Transverse colon (tissue), 4 donors: ENCODE results near the gene RHBDD1. TPM values are rescaled to one million over a fixed set of nuclear protein-coding genes. Genes with fewer than 3 reads are reported as not detected.

ENCODE experiments used
- DNase-seq: peaks from one replicate; pipeline ENCODE4 v3.0.0-alpha.2; 2019
- H3K27ac ChIP-seq, 4 donors: fragments of 200-600 bp; sonication (generic); 2 replicates each; pipeline ENCODE4 v1.5.1; 2016 to 2018; ENCODE audit warnings: inconsistent platforms in 4 of 4
- H3K27me3 ChIP-seq: fragments of 200-600 bp; sonication (generic); 2 replicates; pipeline ENCODE4 v1.5.1; 2017; ENCODE audit warnings: inconsistent platforms
- H3K36me3 ChIP-seq, 4 donors: fragments of 200-600 bp; sonication (generic); 2 replicates each; pipeline ENCODE4 v1.5.1; 2017 to 2019; ENCODE audit warnings: inconsistent platforms in 4 of 4
- H3K4me1 ChIP-seq, 4 donors: fragments of 200-600 bp; sonication (generic); 2 replicates each; pipeline ENCODE4 v1.5.1; 2017 to 2020; ENCODE audit warnings: inconsistent platforms in 4 of 4
- H3K4me3 ChIP-seq, 4 donors: fragments of 200-600 bp; sonication (generic); 1 replicate in 1 of 4; 2 replicates in 3 of 4; pipeline versions ENCODE4 v1.5.1 to v1.6.1; 2017 to 2019; ENCODE audit warnings: inconsistent platforms in 4 of 4
- H3K9me3 ChIP-seq, 2 donors: fragments of 200-600 bp; sonication (generic); 2 replicates each; pipeline ENCODE4 v1.5.1; 2017 to 2019; ENCODE audit warnings: inconsistent platforms in 2 of 2
- EP300 ChIP-seq: sonication (generic); formaldehyde crosslinking; IDR thresholded peaks from one replicate; pipeline ENCODE4 v1.6.1; 2017; ENCODE audit warnings: antibody characterized with exemption, low read depth
- POLR2A ChIP-seq: fragments of 450-650 bp; IDR thresholded peaks from one replicate; pipeline ENCODE4 v1.6.1; 2016; ENCODE audit warnings: antibody characterized with exemption, mild to moderate bottlenecking, moderate library complexity
- POLR2AphosphoS5 ChIP-seq, 3 donors: sonication (generic); formaldehyde crosslinking; IDR thresholded peaks; one replicate each; pipeline ENCODE4 v1.6.1; 2016; ENCODE audit warnings: antibody characterized with exemption in 3 of 3
- WGBS, 2 donors: methylation state at CpG; one replicate each; pipeline ENCODE4 v1.1.5; 2018; ENCODE audit warnings: low coverage in 1 of 2; 5-methylcytosine and 5-hydroxymethylcytosine counted together
- in situ Hi-C, 4 donors: fragments of 200-750 bp; cut with MboI; loops; one replicate each; pipeline versions ENCODE4 v1.15.0 to v1.15.1; 2017; ENCODE audit warnings: low sequenced_read_pairs in 3 of 4, low pct_ligation_motif_present in 1 of 4, low pct_unique_long_range_greater_than_20kb in 1 of 4
- intact Hi-C: fragments of 100-400 bp; cut with DNase I; formaldehyde crosslinking; loops from one replicate; pipeline ENCODE4 v1.15.1; 2023; ENCODE audit warnings: low total_unique reads
- total RNA-seq, 4 donors: library from RNA; depleted of rRNA; stranded (reverse); fragments of >200 nt; gene quantifications; one replicate each; pipeline ENCODE4 v1.1.0, GENCODE V29; 2016
- TF ChIP-seq, protein P1 (sequence below), 5 experiments: fragments of 200-600 bp in 3 of 5; fragments of 450-650 bp in 2 of 5; sonication (generic) in 3 of 5; IDR thresholded peaks; 1 replicate in 2 of 5; 2 replicates in 3 of 5; pipeline ENCODE4 v1.5.1; 2016 to 2017; ENCODE audit warnings: antibody characterized with exemption in 5 of 5, inconsistent platforms in 3 of 5, mild to moderate bottlenecking in 2 of 5, moderate library complexity in 1 of 5

Gene RHBDD1
- total RNA-seq, 4 donors from 2014 or later, result 11.9 to 47.5 (median 22.5) TPM

DNA sequence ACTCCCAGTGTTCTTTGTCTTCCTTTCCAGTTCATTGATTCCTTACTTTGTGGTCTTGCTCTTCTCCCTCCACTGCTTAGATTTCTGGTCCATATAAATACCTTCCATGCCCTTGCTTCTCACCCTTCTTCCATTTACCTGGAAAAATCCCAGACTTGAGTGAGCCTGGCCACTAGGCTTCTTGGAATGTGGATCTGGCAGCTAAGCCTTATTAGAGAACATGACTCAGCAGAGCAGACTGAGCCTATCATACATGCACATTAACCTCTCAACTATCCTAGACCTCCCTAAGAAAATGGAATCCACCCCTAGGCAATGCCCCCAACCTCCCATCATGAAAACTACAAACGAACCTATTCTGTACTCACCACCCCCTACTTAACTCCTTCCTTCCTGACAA, 127.7 kb downstream of the RHBDD1 start:
- in situ Hi-C loops, result no loop called here
- H3K9me3 ChIP-seq, result no peaks in the 10 kb centered on the region
- no peak overlapping the region for H3K4me3 ChIP-seq
- H3K36me3 ChIP-seq, result no peaks in the 10 kb centered on the region
- no peak for DNase-seq
- no peaks in the 10 kb centered on the region for H3K27me3 ChIP-seq
- TF ChIP-seq EP300, result no peak
- TF ChIP-seq, protein P1, sequence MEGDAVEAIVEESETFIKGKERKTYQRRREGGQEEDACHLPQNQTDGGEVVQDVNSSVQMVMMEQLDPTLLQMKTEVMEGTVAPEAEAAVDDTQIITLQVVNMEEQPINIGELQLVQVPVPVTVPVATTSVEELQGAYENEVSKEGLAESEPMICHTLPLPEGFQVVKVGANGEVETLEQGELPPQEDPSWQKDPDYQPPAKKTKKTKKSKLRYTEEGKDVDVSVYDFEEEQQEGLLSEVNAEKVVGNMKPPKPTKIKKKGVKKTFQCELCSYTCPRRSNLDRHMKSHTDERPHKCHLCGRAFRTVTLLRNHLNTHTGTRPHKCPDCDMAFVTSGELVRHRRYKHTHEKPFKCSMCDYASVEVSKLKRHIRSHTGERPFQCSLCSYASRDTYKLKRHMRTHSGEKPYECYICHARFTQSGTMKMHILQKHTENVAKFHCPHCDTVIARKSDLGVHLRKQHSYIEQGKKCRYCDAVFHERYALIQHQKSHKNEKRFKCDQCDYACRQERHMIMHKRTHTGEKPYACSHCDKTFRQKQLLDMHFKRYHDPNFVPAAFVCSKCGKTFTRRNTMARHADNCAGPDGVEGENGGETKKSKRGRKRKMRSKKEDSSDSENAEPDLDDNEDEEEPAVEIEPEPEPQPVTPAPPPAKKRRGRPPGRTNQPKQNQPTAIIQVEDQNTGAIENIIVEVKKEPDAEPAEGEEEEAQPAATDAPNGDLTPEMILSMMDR (IDR thresholded peaks at IDR 0.05), result no peak
- TF ChIP-seq POLR2AphosphoS5 (IDR thresholded peaks at IDR 0.05), result no peak
- no peak for TF ChIP-seq POLR2A
- no peak overlapping the region for H3K27ac ChIP-seq
- H3K4me1 ChIP-seq, result no peaks in the 10 kb centered on the region
- intact Hi-C loops, result no loop called here
- 17 to 62% methylated on average over 1 of the region's 1 CpG for WGBS, 2 donors

DNA sequence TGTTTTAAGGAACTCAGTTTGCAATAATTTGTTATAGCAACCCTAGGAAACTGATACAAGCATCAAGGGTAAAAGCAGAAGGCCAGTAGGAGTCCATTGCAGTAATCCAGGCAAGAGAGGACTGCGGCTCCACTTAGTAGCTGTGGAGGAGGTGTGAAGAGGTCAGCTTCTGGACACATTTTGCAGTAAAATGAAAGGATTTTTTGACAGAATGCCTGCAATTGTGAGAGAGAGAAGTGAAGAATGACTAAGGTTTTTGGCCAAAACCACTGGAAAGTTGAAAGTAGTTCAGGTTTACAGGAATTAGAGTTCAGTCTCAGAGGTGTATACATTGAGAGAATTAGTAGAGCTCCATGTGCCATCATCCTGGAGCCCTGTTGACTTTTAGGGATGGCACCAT, 129.5 kb downstream of the RHBDD1 start:
- DNase-seq, result no peak
- TF ChIP-seq POLR2A, result no peak
- TF ChIP-seq, protein P1 (IDR thresholded peaks at IDR 0.05), result no peak
- TF ChIP-seq EP300, result no peak
- TF ChIP-seq POLR2AphosphoS5 (IDR thresholded peaks at IDR 0.05), result no peak
- 96 to 100% methylated on average over 1 of the region's 1 CpG for WGBS, 2 donors
- no peak overlapping the region for H3K27ac ChIP-seq
- intact Hi-C loops (no loop called here), in situ Hi-C loops (no loop called here)
- H3K27me3 ChIP-seq, result no peaks in the 10 kb centered on the region
- no peaks in the 10 kb centered on the region for H3K9me3 ChIP-seq
- no peak overlapping the region for H3K4me3 ChIP-seq
- peaks cover 0 to 4% (median 0%) of the 10 kb centered on the region in 4 donors for H3K4me1 ChIP-seq
- no peaks in the 10 kb centered on the region for H3K36me3 ChIP-seq

DNA sequence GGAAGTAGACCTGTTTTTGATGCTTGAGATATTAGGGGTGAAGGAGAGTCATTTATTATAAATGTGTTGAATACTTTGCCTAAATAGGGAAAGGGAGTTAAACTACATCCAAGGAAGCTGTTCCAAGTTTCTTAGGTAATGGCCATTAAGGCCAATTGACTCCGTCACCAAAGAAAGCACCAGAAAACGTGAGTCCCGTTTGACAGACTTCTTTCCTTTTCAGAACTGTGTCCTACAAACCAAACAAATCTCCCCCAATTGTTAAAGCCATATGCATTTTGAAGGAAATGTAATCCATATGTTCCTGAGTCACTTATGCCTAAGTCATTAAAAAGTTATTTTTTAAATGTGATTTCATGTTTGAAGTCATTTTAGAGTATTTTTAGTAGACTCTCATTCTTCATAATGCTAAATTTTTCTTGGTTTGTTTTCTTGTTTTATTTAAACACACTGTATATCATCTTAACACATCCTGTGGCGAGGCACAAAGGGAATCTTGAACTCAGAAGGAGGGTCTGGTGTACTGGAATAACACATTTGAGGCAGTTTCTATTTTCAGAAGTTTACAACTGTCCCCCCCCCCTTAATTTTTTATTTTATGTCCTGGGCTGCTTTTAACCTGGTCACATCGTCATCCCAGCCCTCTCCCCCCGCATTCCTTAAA, 133.7 kb downstream of the RHBDD1 start:
- intact Hi-C loops, result no loop called here
- H3K27me3 ChIP-seq, result no peaks in the 10 kb centered on the region
- no peaks in the 10 kb centered on the region for H3K9me3 ChIP-seq
- in situ Hi-C loops, result loop anchor here in 1 of 4 donors (10.0 kb wide), 1 partner anchor 1295 kb away; no protein-coding TSS in a partner anchor
- H3K27ac ChIP-seq, result peak overlapping the region in 3 of 4 donors; percentile 29 to 53 (median 46)
- no peak for DNase-seq
- 66 to 75% methylated on average over 4 to 6 of the region's 6 CpGs for WGBS, 2 donors
- H3K4me1 ChIP-seq, result peaks cover 0 to 5% (median 0%) of the 10 kb centered on the region in 4 donors
- no peak overlapping the region for H3K4me3 ChIP-seq
- TF ChIP-seq POLR2A (no peak), POLR2AphosphoS5 (IDR thresholded peaks at IDR 0.05) (no peak), EP300 (no peak)
- TF ChIP-seq, protein P1 (IDR thresholded peaks at IDR 0.05), result no peak
- no peaks in the 10 kb centered on the region for H3K36me3 ChIP-seq

DNA sequence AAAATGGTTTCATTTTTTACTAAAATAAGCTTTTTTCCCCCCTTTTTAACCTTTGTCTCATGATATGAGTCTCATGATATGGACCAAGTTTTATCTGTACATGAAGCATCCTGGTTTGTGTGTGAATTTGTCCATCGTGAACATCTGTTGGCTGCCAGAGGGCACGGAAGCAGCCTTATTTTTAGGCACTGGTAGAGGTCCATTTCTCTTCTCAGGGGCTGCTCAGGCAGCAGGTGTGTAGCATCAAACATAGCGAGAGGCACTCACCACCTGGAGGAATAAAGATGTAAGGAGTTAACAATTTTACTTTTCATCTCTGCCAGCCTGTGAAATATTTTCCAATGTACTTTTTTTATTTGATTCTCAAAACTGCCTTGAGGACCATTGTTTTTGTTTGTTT, 134.5 kb downstream of the RHBDD1 start:
- in situ Hi-C loops (loop anchor here in 1 of 4 donors (10.0 kb wide), 1 partner anchor 1296 kb away; no protein-coding TSS in a partner anchor), intact Hi-C loops (no loop called here)
- TF ChIP-seq POLR2A (no peak), POLR2AphosphoS5 (IDR thresholded peaks at IDR 0.05) (no peak), EP300 (no peak)
- TF ChIP-seq, protein P1 (IDR thresholded peaks at IDR 0.05), result no peak
- Histone ChIP-seq H3K9me3 (no peaks in the 10 kb centered on the region), H3K4me1 (peaks cover 0 to 5% (median 0%) of the 10 kb centered on the region in 4 donors), H3K4me3 (no peak overlapping the region), H3K27ac (peak overlapping the region in 3 of 4 donors; percentile 29 to 53 (median 46)), H3K36me3 (no peaks in the 10 kb centered on the region), H3K27me3 (no peaks in the 10 kb centered on the region)
- 78% methylated on average over 3 of the region's 3 CpGs for WGBS, 2 donors
- no peak for DNase-seq
